NCI-H82 treated with DMSO at 0.1 percent for 48 hours (cell line): ENCODE results near the gene DIO1.
A peak's percentile ranks its signal among the peaks of the same experiment; 100 is the strongest.
"Not testable (repeated sequence)": the region's sequence is repeated elsewhere in the genome, so short reads cannot be mapped to it uniquely, and the experiment has no call there.

Experiments
- DNase-seq: peaks from one replicate; lab custom pipeline; 2025; ENCODE audit not compliant: unreplicated experiment; lab: John Stamatoyannopoulos, UW

DIO1 gene

DNA sequence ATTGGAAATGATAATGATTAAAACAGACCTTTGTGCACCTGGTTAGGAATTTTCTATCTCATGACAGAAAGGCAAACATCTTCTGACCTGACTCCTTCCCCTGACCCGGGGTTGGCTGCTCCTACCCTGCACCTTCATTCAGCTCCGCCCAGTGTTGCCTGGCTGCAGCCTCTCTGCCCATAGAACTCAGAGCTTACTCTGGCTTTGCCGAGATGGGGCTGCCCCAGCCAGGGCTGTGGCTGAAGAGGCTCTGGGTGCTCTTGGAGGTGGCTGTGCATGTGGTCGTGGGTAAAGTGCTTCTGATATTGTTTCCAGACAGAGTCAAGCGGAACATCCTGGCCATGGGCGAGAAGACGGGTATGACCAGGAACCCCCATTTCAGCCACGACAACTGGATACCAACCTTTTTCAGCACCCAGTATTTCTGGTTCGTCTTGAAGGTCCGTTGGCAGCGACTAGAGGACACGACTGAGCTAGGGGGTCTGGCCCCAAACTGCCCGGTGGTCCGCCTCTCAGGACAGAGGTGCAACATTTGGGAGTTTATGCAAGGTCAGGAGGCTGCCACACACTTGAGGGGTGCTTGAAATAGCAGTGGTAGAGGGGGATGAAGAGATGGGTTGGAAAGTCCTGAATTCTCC, at the start of gene DIO1:
TSS of gene DIO1 (plus strand) at position 189 of the 638 bp plus-strand sequence. CDS start at position 213, 24 bp downstream.
- DNase-seq: no peak

GRCh38 chr1:53847980-53848379, 46.0 kb upstream of the DIO1 start:
- no peak for DNase-seq

DNA sequence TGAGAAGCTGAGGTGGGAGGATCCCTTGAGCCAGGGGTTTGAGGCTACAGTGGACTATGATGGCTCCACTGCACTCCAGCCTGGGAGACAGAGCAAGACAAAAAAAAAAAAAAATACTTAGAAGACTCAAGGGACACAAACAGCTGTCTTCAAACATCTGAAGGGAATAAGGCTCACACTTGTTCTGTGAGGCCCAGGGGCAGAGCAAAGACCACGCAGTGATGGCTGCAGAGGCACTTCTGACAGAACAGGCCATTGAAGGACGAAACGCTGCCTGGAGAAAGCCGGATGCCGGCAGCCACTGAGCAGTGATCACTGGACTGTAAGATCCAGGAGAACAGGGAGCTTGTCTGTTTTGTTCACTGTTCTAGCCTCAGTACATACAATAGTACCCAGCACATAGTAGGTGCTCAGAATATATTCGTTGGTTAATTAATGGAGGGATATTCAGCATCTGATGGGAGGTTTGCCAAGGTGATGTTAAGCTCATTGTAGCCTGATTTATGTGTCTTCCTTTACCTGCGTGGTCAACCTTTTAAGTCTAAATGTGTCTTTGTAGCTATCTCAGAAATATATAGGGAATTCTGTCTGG, 43.8 kb upstream of the DIO1 start:
- no peak for DNase-seq

DNA sequence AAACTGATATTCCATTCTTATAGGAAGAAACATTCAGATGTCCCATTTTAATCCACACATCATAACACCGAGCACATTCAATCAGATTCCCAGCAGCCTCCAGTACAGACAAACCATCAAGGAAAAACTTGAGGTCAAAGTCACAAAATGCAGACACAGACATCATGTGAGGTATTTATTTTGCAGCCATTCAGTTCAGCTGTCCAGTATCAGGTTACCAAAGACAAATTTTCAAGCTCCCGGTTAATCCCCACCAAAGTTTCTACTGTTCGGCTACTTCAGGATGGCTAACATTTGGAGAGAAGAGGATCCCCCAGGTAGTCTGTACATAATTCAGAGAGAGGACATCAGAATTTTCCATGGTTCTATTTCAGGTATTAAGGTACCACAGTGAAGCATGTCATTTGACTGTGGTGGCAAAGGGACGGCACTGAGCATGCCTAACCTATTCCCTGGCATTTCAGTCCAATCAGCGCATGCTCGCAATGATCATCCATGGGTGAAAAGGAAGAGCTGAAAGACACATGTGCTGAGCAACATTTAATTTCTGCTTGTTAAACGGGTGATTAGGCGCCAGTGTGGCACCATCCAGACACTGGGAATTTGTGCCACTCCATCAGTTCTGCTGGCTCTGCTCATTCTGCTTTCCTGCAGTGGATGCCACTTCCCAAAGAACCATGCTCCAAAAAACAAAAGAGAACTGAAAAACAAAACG, 42.3 kb upstream of the DIO1 start:
- no peak for DNase-seq

DNA sequence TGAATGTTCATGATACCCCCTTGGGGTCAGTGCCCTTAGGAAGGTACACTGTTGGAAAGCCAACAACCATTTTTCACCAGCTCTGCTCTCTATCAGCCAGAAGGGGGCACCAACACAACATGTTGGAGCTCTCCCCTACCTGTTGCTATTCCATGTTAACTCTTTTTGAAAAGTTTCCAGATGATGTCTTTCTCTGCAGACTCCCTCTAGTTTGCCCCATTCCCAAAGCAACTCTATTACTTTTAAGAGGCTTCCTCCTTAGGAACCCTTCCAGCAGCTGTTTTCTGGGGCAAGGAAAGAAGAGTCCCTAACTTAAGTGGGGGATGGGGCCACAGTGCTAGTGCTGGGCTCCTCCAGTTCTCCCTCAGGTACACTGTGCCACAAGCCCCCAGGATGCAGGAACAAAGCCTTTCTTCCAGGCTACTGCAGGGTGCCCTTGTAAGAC, 33.0 kb upstream of the DIO1 start:
- peak; percentile 54 for DNase-seq

- no peak for DNase-seq
Observed at GRCh38 chr1:53862507-53862906, 31.5 kb upstream of the DIO1 start.

GRCh38 chr1:53868565-53868964, 25.4 kb upstream of the DIO1 start:
- DNase-seq: no peak

DNA sequence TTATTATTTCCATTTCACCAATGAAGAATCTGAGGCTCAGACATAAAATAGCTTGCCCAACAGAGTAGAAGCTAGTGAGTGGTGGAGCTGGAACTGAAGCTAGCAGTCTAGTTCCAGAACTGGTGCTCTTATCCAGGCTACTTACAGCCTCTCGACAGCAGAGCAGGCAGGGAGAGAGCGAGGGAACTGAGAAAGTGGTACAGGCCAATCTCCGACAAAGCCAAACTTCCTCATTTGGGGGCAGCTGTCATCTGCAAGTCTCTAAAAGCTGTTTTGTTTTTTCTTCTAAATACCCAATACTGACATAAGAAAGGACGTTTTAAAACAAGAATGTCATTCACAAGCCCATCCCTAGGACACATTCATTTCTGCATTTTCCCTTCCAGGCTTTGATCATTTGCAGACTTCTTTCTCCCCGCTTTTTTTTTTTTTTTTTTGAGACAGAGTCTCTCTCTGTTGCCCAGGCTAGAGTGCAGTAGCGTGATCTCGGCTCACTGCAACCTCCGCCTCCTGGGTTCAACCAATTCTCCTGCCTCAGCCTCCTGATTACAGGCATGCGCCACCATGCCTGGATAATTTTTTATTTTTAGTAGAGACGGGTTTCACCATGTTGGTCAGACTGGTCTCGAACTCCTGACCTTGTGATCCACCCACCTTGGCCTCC, 24.4 kb upstream of the DIO1 start:
- no peak for DNase-seq

- DNase-seq: no peak
Observed at GRCh38 chr1:53871221-53871620, 22.8 kb upstream of the DIO1 start.

GRCh38 chr1:53871773-53872484, 22.1 kb upstream of the DIO1 start:
- no peak for DNase-seq

GRCh38 chr1:53875150-53875549, 18.8 kb upstream of the DIO1 start:
- not testable (repeated sequence) for DNase-seq

- peak; percentile 25 for DNase-seq
Observed at GRCh38 chr1:53878492-53879105, 15.4 kb upstream of the DIO1 start.

DNA sequence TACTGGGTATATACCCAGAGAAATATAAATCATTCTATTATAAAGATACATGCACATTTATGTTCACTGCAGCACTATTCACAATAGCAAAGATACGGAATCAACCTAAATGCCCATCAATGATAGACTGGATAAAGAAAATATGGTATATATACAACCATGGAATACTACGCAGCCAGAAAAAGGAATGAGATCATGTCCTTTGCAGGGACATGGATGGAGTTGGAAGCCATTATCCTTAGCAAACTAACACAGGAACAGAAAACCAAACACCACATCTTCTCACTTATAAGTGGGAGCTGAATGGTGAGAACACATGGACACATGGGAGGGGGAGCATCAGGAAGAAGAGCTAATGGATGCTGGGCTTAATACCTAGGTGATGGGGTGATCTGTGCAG, 12.1 kb upstream of the DIO1 start:
- not testable (repeated sequence) for DNase-seq

GRCh38 chr1:53883600-53883999, 10.4 kb upstream of the DIO1 start:
- not testable (repeated sequence) for DNase-seq

- no peak for DNase-seq
Observed at GRCh38 chr1:53888681-53889080, 5.3 kb upstream of the DIO1 start.

- DNase-seq: peak; percentile 81
Observed at GRCh38 chr1:53889304-53890298, 4.4 kb upstream of the DIO1 start, which contains the start of gene YIPF1. YIPF1 (minus strand) TSS chr1:53889797; CDS start chr1:53888937, 860 bp downstream.

DNA sequence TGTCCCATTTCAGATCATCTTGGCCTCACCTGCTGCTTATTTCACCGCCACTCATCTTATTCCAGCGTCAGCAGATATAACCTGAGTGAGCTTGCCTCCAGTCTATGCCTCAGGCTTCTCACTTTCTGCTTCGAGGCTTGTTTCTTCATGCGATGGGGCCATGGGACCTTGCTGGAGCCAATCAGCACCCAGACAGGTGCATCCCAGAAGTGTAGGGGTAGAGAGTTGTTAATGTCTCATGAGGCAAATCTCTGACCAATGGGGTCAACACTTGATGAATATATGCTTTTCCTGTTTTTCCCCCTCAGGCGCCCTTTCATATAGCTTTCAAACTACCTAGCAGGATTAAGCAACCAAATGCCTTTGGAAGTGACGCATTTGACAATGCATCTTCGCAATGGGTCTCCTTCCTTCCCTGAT, 3.5 kb upstream of the DIO1 start:
- DNase-seq: no peak

- DNase-seq: no peak
Observed at GRCh38 chr1:53891018-53891417, 3.0 kb upstream of the DIO1 start.

DNA sequence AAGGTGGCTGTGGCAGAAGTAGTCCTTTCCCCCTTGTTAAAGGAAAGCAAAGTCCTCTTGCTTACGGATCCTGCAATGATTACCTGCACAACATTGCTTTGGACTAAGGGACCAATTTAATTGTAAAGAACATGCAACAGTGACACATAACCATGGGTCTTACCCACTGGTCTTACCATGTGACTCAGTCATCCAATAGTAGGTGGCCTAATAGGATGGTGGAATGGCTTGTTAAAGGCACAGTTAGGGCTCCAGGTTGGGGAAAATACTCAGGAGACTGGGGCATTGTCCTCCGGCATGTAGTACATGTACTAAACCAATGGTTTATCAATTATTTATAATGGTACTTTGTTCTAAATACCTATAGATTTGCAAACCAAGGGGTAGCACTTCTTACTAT, 2.3 kb upstream of the DIO1 start:
- no peak for DNase-seq
